GM12874 (cell line): ENCODE data around the gene LRRC27.

Experiments
- CTCF ChIP-seq: IDR thresholded peaks from 2 replicates; pipeline ENCODE4 v1.5.1; 2011; ENCODE audit warnings: low read depth, mild to moderate bottlenecking, control low read depth, low read length, moderate library complexity; ENCODE audit not compliant: insufficient read depth

Gene LRRC27

GRCh38 chr10:132298038-132298881, 33.7 kb upstream of the LRRC27 start:
- TF ChIP-seq CTCF = no peak

DNA sequence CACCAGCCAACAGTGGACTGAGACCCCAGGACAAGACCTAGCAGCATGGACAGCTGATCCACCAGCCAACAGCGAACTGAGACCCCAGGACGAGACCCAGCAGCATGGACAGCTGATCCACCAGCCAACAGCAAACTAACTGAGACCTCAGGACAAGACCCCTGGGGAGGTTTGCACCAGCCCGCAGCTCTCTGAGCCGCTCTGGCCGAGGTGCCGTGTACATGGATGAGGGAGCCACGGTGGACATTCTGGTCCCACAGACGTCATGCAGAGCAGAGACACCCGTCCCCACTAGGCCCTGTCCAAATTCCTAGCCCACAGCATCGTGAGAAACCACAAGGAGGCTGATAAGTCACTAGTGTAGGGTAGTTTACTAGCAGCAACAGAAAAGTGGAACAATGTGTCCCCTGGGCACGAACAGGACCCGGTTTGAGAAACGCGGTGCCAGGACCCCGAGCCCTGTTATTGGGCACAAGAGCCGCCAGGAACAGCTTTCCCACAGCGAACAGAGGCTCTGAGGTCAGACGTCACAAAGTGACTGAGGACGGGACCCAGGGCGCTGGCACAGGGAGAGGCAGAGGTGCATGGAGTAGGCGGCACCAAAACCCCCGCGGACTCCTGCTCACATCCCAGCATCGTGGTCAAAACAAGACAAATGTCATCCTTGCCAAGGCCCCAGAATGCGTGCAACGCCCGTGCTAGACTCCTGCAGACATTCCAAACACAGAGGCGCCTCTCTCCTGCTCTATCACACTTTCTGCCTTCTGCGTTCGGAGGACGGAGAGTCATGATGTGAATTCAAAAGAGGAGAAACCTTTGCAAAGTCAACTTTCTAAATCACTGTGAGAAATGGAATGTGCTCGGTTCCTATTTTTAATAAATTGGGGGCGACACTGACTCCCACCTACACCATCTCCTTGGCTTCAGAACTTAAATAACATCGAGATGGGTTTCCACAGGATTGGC, 32.3 kb upstream of the LRRC27 start:
- TF ChIP-seq CTCF = no peak

DNA sequence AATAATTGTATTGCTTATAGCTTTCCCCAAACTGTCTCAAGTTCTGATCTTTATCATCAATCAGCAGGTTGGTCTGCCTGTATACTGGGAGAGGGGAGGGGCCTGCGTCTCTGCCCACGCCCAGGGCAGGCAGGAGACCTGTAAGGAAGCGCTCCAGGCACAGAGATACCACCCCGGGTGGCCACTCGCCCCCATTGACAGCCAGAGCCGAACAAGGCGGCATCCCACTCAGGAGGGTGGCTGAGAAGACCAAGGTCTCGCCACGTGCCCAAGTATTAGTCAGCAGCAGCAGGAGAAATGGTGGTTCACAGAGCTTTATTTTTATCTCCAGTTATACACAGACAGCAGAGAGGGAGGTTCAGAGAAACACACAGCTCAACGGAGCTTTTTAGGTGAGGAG, 31.4 kb upstream of the LRRC27 start:
- no peak for TF ChIP-seq CTCF

GRCh38 chr10:132301371-132302330, 30.3 kb upstream of the LRRC27 start:
- TF ChIP-seq CTCF = no peak

- TF ChIP-seq CTCF = no peak
Observed at GRCh38 chr10:132302421-132303310, 29.3 kb upstream of the LRRC27 start.

- no peak for TF ChIP-seq CTCF
Observed at GRCh38 chr10:132303361-132304115, 28.5 kb upstream of the LRRC27 start.
